ENCODE data around the gene NAALAD2. TPM values are rescaled to one million over a fixed set of nuclear protein-coding genes. Genes with fewer than 3 reads are reported as not detected.
A peak's percentile ranks its signal among the peaks of the same experiment; 100 is the strongest.
"Not testable (repeated sequence)": the region's sequence is repeated elsewhere in the genome, so short reads cannot be mapped to it uniquely, and the experiment has no call there.

NAALAD2 gene
- polyA plus RNA-seq (2011; rRNA removed) (0.64 and 0.71 TPM in 2 replicates), polyA minus RNA-seq (2011; rRNA and poly(A)+ RNA removed) (0.18 and 0.39 TPM in 2 replicates)

- POLR2A ChIA-PET: no interaction called here
- DNase-seq (ENCODE audit: low read depth, low spot score): no peak
- peak within 1 kb of the TSS; percentile 62 for H3K4me3 ChIP-seq (ENCODE audit: low read depth, low read length)
- CTCF ChIA-PET: interaction anchor here (1.2 kb wide), 1 partner anchor 70 kb away, joined by 3 read pairs; no protein-coding TSS in a partner anchor
- no peaks in the 10 kb centered on the region for H3K27me3 ChIP-seq (ENCODE audit: control insufficient read depth, insufficient read depth, low read length)
- H3K9me3 ChIP-seq (ENCODE audit: control insufficient read depth, insufficient read depth, low read length): no peaks in the 10 kb centered on the region
- no peak within 1 kb of the TSS for H3K27ac ChIP-seq (ENCODE audit: low read depth, low read length)
- TF ChIP-seq, protein P1, sequence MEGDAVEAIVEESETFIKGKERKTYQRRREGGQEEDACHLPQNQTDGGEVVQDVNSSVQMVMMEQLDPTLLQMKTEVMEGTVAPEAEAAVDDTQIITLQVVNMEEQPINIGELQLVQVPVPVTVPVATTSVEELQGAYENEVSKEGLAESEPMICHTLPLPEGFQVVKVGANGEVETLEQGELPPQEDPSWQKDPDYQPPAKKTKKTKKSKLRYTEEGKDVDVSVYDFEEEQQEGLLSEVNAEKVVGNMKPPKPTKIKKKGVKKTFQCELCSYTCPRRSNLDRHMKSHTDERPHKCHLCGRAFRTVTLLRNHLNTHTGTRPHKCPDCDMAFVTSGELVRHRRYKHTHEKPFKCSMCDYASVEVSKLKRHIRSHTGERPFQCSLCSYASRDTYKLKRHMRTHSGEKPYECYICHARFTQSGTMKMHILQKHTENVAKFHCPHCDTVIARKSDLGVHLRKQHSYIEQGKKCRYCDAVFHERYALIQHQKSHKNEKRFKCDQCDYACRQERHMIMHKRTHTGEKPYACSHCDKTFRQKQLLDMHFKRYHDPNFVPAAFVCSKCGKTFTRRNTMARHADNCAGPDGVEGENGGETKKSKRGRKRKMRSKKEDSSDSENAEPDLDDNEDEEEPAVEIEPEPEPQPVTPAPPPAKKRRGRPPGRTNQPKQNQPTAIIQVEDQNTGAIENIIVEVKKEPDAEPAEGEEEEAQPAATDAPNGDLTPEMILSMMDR (IDR thresholded peaks at IDR 0.05; ENCODE audit: low read depth, low read length): no peak
These were observed at the start of gene NAALAD2 for GRCh38 chr11:90134478-90135003. Gene NAALAD2 (plus strand): TSS chr11:90134663. CDS start chr11:90134759, 96 bp downstream.

GRCh38 chr11:90085650-90086049, 48.8 kb upstream of the NAALAD2 start, which contains the start of gene UBTFL1:
Gene UBTFL1 (plus strand): TSS chr11:90085950. CDS start chr11:90085950, 0 bp downstream.
- DNase-seq (ENCODE audit: low read depth, low spot score); POLR2A ChIA-PET; H3K27ac ChIP-seq (ENCODE audit: low read depth, low read length); H3K4me3 ChIP-seq (ENCODE audit: low read depth, low read length); H3K27me3 ChIP-seq (ENCODE audit: control insufficient read depth, insufficient read depth, low read length); H3K9me3 ChIP-seq (ENCODE audit: control insufficient read depth, insufficient read depth, low read length); CTCF ChIA-PET: not testable (repeated sequence)

DNA sequence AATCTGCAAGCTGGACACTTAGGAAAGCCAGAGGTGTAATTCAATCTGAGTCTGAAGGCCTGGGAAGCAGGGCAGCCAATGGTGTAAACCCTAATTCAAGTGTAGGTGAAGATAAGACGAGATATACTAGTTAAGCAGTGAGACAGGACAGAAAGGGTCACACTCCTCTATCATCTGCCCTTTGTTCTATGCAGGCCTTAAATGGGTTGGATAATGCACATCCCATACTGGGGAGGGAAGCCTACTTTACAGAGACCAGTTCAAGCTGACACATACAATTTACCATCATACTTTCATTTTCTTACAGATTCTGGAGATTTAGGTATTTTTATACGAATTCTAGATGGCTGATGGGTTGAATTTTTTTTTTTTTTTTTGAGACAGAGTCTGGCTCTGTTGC, 45.7 kb upstream of the NAALAD2 start:
- CTCF ChIA-PET: not testable (repeated sequence)

DNA sequence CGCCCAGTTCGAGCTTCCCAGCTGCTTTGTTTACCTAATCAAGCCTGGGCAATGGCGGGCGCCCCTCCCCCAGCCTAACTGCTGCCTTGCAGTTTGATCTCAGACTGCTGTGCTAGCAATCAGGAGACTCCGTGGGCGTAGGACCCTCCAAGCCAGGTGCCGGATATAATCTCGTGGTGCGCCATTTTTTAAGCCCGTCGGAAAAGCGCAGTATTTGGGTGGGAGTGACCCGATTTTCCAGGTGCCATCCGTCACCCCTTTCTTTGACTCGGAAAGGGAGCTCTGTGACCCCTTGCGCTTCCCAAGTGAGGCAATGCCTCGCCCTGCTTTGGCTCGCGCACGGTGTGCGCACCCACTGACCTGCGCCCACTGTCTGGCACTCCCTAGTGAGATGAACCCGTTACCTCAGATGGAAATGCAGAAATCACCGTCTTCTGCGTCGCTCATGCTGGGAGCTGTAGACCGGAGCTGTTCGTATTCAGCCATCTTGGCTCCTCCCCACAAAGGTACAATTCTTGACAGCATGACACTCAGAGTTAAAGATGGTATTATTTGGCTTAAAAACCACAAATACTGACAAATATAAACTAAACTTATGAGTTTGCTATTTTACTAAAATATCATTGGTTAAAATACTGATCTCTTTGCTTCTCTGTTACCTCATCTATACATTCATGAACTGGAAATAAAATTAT, 39.1 kb upstream of the NAALAD2 start:
- CTCF ChIA-PET; POLR2A ChIA-PET; H3K27ac ChIP-seq (ENCODE audit: low read depth, low read length); H3K27me3 ChIP-seq (ENCODE audit: control insufficient read depth, insufficient read depth, low read length); H3K4me3 ChIP-seq (ENCODE audit: low read depth, low read length); DNase-seq (ENCODE audit: low read depth, low spot score); H3K9me3 ChIP-seq (ENCODE audit: control insufficient read depth, insufficient read depth, low read length): not testable (repeated sequence)

More for the DNA sequence above, 45.7 kb upstream of the NAALAD2 start:
- H3K9me3 ChIP-seq (ENCODE audit: control insufficient read depth, insufficient read depth, low read length); H3K27me3 ChIP-seq (ENCODE audit: control insufficient read depth, insufficient read depth, low read length); H3K4me3 ChIP-seq (ENCODE audit: low read depth, low read length); DNase-seq (ENCODE audit: low read depth, low spot score); POLR2A ChIA-PET; H3K27ac ChIP-seq (ENCODE audit: low read depth, low read length): not testable (repeated sequence)

GRCh38 chr11:90098261-90098660, 36.2 kb upstream of the NAALAD2 start:
- H3K27ac ChIP-seq (ENCODE audit: low read depth, low read length); POLR2A ChIA-PET; H3K4me3 ChIP-seq (ENCODE audit: low read depth, low read length); H3K27me3 ChIP-seq (ENCODE audit: control insufficient read depth, insufficient read depth, low read length); DNase-seq (ENCODE audit: low read depth, low spot score); H3K9me3 ChIP-seq (ENCODE audit: control insufficient read depth, insufficient read depth, low read length); CTCF ChIA-PET: not testable (repeated sequence)

DNA sequence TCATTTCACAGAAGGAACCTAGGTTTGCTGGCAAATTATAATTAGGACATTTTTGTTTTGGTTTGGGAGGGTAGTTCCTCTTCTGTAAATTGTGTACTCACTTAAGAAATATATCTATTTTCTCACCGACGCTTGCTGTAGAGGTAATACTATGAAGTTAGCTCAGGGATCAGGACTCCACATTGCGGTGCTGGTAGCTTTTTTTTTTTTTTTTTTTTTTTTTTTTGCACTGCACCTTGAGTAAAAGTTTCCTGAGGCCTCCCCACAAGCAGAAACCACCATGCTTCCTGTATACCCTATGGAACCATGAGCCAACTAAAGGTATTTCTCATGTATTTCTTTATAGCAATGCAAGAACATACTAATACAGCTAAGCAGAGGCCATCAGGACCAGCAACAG, 34.0 kb upstream of the NAALAD2 start:
- ChIA-PET CTCF (no interaction called here), POLR2A (no interaction called here)
- TF ChIP-seq, protein P1 (IDR thresholded peaks at IDR 0.05; ENCODE audit: low read depth, low read length): no peak
- Histone ChIP-seq H3K27ac (ENCODE audit: low read depth, low read length) (no peak overlapping the region), H3K27me3 (ENCODE audit: control insufficient read depth, insufficient read depth, low read length) (no peaks in the 10 kb centered on the region), H3K9me3 (ENCODE audit: control insufficient read depth, insufficient read depth, low read length) (no peaks in the 10 kb centered on the region), H3K4me3 (ENCODE audit: low read depth, low read length) (no peak overlapping the region)
- DNase-seq (ENCODE audit: low read depth, low spot score): no peak

GRCh38 chr11:90113541-90113940, 20.9 kb upstream of the NAALAD2 start:
- Histone ChIP-seq H3K9me3 (ENCODE audit: control insufficient read depth, insufficient read depth, low read length) (no peaks in the 10 kb centered on the region; the same call in 1 of the 2 replicates), H3K27ac (ENCODE audit: low read depth, low read length) (no peak overlapping the region), H3K4me3 (ENCODE audit: low read depth, low read length) (no peak overlapping the region), H3K27me3 (ENCODE audit: control insufficient read depth, insufficient read depth, low read length) (no peaks in the 10 kb centered on the region)
- CTCF ChIA-PET: interaction anchor here (0.9 kb wide), 1 partner anchor 91 kb away, joined by 4 read pairs; no protein-coding TSS in a partner anchor
- POLR2A ChIA-PET: no interaction called here
- TF ChIP-seq, protein P1 (IDR thresholded peaks at IDR 0.05; ENCODE audit: low read depth, low read length): peak; percentile 40
- no peak for DNase-seq (ENCODE audit: low read depth, low spot score)
